HG03097 (cell line): ENCODE data around the gene SLC44A2.

Source experiments
- ATAC-seq: cut with Tn5 transposase; IDR thresholded peaks from one replicate; pipeline ENCODE4 v1.9.1; 2021; ENCODE audit not compliant: unreplicated experiment, low FRiP score

The SLC44A2 gene

DNA sequence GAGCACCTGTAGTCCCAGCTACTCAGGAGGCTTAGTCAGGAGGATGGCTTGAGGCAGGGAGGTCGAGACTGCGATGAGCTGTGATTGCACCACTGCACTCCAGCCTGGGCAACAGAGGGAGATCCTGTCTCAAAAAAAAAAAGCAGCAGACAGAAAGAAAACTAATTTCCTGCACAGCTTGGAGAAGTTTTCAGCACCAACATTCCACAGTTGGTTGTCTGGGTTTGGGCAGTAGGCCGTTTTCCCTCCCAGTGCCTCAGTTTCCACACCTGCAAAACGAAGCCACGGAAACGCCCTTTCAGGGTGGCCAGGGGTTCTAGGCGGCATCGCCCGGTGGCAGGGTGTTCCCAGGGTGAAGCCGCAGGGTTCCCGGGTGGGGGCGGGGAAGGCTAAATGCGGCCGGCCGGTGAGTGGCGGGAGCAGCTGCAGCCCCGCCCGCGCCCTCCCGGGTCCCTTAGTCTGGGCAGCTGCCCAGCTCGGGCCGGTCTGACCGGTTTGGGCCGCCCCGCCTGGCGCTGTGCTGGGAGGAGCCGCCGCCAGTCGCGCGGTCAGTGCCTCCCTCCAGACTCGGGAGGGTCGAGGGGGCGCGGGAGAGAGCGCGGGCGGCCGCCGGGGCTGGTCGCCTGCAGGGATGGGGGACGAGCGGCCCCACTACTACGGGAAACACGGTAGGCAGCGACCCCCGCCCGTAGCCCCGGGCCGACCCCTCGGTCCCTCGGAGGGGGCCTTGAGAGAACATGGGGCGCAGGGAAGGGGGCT is at the start of gene SLC44A2:
TSS of gene SLC44A2 (plus strand) at position 551 of the 759 bp plus-strand sequence. CDS start at position 632, 81 bp downstream.
- ATAC-seq: no peak

DNA sequence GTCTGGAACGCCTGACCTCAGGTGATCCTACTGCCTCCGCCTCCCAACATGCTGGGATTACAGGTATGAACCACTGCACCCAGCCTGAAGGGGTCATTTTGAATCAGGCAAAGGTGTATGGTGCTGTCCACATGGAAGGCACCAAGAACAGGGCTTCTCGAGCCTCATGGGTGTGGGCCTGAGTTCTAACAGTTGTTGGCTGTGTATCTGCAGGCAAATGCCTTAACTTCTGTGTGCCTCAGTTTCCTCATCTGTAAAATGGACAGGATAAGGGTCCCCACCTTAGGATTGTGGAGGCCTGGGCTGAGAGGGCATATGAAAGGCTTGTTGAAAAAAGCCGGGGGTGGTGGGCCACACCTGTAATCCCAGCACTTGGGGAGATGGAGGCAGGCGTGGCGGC is 47.4 kb upstream of the SLC44A2 start:
- ATAC-seq: no peak

- ATAC-seq: no peak
Observed at GRCh38 chr19:10580979-10581631, 44.2 kb upstream of the SLC44A2 start.

DNA sequence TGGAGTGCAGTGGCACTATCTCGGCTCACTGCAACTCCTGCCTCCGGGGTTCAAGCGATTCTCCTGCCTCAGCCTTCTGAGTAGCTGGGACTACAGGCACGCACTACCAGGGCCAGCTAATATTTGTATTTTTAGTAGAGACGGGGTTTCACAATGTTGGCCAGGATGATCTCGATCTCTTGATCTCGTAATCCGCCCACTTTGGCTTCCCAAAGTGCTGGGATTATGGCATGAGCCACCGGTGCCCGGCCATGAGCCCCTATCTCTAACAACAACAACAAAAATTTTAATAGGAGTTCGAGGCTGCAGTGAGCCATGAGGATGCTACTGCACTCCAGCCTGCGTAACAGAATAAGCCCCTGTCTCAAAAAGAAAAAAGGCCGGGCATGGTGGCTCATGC is 43.3 kb upstream of the SLC44A2 start:
- no peak for ATAC-seq

GRCh38 chr19:10583036-10583776 is 42.1 kb upstream of the SLC44A2 start:
- ATAC-seq: no peak

- no peak for ATAC-seq
Observed at GRCh38 chr19:10586396-10586795, 39.0 kb upstream of the SLC44A2 start.

GRCh38 chr19:10587022-10587838 is 38.1 kb upstream of the SLC44A2 start, which contains the start of gene AP1M2:
Gene AP1M2, minus strand, starts transcription at chr19:10587312. Its CDS starts 81 bp downstream, at chr19:10587231.
- no peak for ATAC-seq

- ATAC-seq: no peak
Observed at GRCh38 chr19:10587839-10588150, 37.6 kb upstream of the SLC44A2 start.

GRCh38 chr19:10593148-10593547 is 32.2 kb upstream of the SLC44A2 start:
- ATAC-seq: no peak

DNA sequence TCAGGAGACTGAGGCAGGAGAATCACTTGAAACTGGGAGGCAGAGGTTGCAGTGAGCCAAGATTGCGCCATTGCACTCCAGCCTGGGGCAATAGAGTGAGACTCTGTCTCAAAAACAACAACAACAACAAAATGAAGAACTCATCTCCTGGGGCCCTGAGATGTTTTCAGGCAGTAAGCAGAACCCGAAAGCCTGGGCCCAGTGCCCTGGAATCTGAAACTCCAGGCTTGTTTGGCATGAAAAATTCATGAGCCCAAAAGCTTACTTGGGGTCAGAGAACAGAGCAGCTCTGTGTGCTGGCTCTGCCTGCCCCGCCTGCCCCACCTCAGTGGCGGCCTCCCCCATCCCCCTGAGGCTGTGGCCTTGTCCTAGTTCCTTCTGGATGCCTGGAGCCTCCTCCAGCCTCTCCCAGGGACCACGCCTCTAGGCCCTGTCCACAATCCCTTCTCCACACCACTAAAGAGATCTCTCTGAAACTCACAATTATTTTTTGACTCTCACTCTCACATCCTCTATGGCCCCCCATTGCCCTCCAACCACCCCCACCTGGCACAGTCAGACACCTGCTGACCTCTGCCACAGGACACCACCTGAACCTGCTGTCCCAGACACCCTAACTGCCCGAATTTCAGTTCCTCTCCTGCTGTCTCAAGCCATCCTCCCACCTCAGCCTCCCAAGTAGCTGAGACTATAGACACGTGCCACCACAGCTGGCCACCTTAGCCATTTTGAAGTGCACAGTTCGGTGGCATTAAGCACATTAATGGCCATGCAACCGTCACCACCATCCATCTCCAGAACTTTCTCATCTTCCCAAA is 31.3 kb upstream of the SLC44A2 start:
- peak; percentile 37 for ATAC-seq

DNA sequence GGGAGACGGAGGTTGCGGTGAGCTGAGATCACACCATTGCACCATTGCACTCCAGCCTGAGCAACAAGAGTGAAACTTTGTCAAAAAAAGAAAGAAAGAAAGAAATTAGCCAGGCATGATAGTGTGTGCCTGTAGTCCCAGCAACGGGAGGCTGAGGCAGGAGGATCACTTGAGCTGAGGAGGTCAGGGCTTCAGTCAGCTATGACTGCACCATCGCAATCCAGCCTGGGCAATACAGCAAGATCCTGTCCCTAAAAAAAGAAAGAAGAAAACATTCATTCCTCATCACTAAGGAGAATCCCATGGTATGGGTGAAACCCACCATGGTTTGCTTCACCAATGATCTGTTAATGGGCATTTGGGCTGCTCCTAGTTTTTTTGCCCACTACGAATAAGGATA is 25.2 kb upstream of the SLC44A2 start:
- ATAC-seq: no peak

GRCh38 chr19:10601999-10602329 is 23.4 kb upstream of the SLC44A2 start:
- no peak for ATAC-seq

DNA sequence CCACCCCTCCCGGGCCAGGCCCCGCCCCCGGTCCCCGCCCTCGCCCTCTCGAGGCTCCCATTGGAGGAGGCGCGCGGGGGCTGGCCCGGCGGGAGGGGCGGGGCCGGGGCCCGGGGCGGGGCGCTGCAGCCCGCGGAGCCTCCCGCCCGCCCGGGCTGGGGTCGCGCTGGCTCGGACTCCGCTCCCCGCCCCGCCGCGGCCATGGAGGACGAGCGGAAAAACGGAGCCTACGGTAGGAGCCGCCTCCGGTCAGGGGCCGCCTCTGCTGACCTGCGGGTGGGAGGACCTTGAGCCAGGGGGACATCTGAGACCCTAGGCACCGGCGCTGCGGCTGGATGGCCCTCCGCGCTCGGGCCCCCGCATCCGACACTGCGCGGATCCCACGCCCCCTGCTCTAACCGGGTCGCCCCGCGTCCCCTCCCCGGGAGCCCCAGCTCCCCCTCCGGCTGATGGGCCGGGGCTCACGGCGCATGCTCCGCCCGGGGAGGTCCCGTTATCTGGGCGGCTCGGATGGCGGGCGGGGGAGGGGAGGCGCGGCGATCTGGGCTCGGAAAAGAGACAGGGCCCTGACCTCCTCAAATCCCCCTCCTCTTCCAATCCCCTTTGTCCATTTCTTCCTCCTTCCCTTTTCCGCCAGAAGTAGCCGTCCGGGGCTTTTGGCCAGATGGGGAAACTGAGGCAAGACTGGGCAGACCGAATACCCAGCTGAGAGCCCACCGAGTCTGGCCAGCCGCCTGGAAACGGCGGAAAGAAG is 22.8 kb upstream of the SLC44A2 start:
- peak; percentile 40 for ATAC-seq

GRCh38 chr19:10603084-10603872 is 22.1 kb upstream of the SLC44A2 start:
- peak; percentile 40 for ATAC-seq

GRCh38 chr19:10603873-10604459 is 21.4 kb upstream of the SLC44A2 start:
- peak; percentile 28 for ATAC-seq

GRCh38 chr19:10604460-10604980 is 20.8 kb upstream of the SLC44A2 start:
- ATAC-seq: peak; percentile 29

DNA sequence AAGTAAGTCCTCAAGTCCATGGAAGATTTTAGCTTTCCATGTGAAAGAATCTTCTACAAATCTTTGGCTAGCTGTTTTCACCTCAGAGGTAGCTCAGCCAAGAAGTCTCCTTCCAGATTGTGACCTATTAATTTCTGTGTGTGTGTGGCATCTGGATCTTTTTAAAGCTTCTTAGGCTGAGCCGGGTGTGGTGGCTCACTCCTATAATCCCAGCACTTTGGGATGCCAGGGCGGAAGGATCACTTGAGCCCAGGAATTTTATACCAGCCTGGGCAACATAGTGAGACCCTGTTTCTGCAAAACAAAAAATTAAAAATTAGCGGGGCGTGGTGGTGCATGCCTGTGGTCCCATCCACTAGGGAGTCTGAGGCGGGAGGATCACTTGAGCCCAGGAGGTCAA is 13.4 kb upstream of the SLC44A2 start:
- ATAC-seq: no peak
